GM12801 (cell line): ENCODE measurements around the gene GNAS-AS1.

Experiments
- TF ChIP-seq, protein P1 (sequence below): IDR thresholded peaks from one replicate; pipeline ENCODE4 v1.5.1; 2011; ENCODE audit warnings: control low read depth; ENCODE audit not compliant: insufficient read length; ENCODE audit errors: extremely low read depth

Gene GNAS-AS1

DNA sequence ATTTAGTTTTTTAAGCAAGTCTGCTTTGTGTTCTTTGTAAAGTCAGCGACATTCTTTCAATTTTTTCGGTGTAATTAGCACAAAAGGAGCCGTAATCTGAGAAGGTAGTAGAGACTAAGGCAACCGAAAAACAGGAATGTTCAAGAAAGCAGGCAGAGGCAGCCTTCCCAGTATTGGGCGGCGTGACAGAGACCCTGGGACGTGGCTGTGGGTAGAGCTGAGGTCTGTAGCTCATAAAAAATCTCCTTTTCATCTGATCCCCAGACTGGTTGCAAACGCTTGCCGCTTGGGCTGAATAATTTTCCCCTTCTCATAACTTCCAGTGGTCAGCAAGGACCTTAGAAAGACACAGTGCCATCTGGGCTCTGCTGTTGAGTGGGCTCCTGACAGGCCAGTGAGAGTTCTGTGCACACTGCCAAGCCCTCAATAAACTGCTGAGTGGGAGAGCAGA, 32.6 kb upstream of the GNAS-AS1 start:
- TF ChIP-seq, protein P1, sequence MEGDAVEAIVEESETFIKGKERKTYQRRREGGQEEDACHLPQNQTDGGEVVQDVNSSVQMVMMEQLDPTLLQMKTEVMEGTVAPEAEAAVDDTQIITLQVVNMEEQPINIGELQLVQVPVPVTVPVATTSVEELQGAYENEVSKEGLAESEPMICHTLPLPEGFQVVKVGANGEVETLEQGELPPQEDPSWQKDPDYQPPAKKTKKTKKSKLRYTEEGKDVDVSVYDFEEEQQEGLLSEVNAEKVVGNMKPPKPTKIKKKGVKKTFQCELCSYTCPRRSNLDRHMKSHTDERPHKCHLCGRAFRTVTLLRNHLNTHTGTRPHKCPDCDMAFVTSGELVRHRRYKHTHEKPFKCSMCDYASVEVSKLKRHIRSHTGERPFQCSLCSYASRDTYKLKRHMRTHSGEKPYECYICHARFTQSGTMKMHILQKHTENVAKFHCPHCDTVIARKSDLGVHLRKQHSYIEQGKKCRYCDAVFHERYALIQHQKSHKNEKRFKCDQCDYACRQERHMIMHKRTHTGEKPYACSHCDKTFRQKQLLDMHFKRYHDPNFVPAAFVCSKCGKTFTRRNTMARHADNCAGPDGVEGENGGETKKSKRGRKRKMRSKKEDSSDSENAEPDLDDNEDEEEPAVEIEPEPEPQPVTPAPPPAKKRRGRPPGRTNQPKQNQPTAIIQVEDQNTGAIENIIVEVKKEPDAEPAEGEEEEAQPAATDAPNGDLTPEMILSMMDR: no peak

DNA sequence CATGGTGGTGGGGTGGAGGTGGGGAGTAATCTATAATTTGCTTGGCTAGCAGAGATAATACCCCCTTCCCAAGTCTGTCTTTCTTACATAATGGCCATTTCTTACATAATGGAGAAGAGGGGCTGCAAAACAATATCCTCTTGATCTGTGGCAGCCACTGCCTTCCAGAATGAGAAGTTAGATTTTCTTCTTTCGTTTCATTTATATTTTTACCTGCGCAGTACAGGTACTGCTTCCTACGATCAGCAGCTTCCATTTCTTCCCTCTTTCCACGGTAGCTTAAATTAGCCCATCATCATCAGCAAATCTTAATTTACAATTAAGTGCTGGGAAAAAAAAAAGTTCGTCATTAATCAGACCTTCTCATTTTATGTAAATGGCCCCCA, 32.0 kb upstream of the GNAS-AS1 start:
- TF ChIP-seq, protein P1: no peak

DNA sequence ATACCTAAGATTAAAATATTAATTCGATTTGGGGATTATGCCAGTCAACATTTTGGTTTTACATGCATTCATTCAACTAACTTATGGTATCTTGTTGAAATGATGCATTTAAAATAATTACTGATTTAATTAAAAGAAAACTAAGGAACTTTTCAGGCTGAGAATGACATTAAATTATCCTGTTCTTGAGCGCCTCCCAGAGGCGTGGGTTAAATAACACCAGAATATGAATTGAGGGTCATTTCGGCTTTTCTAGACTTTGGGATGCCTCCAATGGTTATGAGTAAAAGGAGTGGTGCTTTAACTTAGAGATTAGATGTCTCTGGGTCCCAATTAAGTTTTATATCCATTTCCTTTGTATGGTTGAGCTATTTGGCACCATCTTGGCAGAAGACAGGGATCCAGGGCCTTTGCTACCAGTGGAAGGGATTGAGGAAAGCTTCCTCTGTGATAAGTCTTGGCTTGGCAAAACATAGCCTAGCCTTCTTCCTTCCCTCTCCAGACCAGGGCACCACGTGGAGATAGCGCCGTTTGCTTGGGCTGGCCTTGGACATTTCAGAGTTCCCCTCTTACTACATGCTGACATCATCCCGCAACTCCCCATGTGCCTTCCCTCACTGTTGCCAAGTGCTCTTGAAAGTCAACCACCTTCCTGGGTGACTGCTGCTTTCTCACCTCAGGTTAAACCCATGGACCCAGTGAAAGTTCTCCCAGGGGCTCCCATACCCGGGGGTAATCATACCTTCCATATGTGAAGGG, 30.5 kb upstream of the GNAS-AS1 start:
- TF ChIP-seq, protein P1: no peak

DNA sequence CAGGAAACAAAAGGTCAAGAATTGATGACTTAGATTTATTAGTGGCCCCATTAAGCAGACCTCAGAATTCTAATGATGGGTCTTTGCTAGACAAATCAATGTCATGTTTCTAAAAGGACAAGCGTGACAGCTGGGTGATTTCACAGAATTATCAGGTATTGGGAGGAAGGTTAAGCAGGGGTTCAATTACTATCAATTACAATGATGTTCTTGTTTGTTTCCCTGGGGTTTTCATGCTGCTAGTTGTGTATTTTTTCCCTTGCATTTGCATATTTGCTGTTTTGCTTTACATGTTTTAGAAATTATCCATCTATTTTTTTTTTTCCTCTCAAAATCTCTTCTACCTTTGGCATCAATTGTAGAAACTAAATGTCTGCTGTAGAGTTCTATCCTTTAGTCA, 29.7 kb upstream of the GNAS-AS1 start:
- TF ChIP-seq, protein P1: no peak

DNA sequence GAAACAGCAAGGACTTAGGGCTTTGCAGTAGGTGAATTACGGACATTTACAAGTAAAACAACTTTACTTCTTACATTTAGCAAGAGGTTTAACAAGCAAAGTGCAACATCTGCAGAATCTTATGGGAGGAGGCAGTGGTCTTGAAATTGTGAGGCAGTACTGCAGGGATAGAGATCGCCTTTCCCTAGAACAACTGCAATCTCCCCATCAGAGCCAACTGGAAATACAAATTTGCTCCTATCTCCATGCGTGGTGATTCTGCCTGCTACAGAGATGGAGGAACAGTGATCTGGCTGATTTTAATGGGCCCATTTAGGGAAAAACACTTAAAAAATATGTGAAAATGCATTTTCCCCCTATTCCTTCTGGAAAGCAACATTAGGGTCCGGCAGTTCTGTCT, 27.7 kb upstream of the GNAS-AS1 start:
- TF ChIP-seq, protein P1: no peak

DNA sequence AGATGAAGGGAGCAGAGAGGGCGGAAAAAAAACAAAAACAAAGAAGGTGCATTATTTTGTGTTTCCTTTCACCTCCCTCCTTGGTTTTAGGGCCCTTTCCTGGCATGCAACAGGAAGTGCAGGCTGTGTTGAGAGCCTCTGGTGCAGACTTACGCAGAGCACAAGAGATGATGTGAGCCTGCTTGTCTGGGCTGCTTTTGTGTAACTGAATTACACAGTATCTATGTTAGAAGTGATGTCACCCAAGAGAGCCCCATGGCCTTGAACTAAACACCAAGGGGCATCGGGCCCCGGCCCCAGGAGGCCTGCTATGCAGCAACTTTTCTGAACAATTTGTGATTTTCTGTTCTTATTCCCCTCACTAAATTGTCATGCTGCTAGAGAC, 27.3 kb upstream of the GNAS-AS1 start:
- TF ChIP-seq, protein P1: no peak

DNA sequence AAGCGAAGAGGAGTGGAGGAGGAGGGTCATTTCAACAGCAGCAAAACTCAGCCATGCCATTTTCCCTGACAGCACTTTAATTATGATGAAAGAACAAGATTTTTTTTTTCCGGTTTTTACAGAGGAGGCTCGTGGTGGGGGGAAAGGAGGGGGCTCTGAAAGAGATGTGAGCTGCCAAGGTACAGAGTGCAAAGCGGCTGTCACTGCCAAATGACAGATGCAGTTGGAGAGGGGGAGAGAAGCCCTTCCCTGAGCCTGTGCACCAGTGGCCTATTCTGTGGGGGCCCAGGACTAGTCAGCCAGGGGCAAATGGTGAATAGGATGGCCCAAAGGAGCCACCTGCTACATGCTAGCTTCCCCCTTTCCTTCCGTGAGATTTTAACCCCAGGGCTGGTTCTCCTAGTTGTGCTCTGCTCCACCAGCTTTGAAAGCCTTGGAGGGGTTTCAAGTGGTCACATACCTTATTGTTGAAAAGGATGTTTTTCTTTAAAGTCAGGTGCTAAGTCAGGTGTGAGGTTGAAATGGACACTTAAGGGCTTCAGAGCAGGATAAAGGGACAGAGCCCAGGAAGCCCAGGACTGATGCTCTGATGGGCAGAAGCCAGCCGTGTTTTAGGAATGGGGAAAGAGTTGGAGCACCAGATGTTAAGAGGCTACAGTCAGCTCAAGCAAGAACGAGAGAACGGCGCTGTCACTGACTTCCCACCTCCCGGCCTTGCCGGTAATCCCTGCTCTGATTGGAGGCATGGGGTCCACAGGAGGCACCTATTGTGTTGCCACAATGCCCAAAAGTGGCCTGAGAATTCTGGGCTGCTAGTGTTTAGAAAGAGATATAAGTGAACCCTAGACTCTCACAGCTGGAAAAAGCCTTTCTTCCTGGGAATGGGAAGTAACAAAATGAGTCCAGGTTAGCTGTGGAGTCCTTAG, 26.6 kb upstream of the GNAS-AS1 start:
- TF ChIP-seq, protein P1: no peak
